Hippocampal formation (tissue), 2 donors: ENCODE data around the gene APRT.

Experiments used
- DNase-seq, 2 donors: peaks; one replicate each; lab custom pipeline; 2025; lab: John Stamatoyannopoulos, UW

Gene APRT

GRCh38 chr16:88822281-88823040 is 10.7 kb upstream of the APRT start:
- DNase-seq: no peak

DNA sequence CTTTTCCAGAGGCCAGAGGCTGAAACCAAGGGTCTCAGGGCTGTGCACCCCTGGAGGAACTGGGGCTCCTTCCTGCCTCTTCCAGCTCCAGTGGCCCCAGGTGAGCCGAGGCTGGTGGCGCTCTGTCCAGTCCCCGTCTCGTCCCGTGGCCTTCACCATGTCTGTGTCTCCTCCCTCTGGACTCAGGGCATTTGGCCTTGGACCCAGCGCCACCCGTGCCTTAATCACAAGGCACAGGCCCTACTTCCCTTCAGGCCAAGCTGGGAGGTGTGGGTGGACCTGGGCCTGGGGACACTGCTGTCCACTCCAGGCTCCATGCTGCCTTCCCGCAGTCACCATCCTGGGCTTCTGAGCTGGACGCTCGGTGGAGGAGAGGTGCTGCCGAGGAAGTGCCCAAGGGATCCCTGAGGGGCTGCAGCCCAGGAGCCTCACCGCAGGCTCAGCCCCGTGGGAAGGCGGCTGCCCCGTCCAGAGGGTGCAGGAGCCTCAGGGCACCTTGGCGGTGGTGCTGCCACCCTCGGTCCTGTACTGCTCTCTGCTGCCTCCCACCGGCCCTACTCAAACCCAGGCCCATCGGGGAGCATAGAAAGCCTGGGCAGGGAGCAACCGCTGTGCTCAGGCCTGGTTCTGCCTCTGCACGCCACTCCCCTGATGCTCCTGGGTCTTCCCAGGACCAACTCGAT is 9.6 kb upstream of the APRT start:
- DNase-seq: no peak

- DNase-seq: no peak
Observed at GRCh38 chr16:88820385-88821025, 8.8 kb upstream of the APRT start.

DNA sequence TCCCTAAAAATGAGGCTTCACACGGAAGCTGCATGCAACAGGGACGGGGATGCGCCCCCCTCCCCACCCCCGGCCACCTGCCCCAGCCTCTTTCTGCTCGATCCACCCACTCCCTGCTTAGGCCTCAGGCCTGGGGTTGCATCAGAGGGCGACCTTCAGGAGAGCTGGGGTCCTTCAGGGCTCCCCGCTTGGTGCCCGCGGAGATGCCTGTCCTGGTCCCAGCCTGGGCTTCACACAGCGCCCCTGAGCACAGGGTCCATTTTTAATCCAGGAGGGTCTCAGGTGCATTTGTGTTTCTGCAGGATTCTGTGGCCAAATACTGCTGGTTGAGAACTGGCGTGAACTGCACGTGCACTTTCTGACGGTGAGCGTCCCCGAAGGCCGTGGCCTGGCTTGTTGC is 7.4 kb upstream of the APRT start:
- DNase-seq: no peak

DNA sequence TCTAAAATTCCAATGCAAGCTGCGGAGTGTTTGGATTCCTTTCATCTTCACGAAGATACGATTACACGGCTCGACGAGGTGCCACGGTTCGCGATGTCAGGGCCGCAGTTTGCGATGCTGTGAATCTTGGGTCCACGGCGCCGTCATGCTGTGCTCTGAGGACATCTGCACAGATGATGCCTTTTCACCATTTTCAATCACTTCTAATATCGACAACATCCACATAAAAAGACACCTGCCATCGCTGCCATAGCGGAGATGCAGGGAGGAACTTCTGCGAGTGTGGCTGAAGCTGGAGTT is 6.8 kb upstream of the APRT start:
- no peak for DNase-seq

DNA sequence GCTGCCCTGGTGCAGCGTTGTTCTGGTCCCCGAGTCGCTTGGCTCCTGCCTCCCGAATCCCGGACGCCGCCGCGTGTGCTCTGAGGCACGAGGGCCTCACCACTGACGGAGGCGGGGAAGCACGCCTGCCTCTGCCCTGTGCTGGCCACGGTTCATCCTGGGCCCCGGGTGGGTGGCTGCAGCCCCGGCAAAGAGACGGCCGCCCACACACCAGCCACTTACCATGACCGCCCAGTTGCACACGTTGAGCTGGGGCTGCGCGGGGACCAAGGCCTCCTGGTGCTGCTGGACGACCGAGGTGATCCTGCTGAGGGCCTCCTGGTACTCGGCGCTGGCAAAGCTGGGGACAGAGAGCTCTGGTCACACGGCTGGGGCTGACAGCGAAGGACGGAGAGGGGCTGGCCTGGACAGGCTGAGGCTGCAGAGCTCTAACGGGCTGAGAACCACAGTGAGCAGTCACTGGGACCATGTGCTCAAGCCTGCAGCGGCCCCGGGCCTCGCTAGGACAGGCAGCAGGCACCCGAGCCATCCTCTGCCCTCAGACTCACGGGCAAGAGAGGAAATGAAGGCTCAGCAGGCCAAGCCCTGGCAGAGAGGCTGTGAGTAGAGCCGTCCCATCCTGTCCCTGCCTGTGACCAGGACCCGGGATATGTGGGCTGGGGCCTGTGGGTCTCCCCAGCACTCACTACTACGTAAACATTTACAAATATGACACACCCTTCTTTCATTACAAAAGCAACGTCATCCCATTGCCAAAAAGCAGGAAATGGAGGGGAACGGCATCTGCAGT is 6.3 kb upstream of the APRT start:
- no peak for DNase-seq

- no peak for DNase-seq
Observed at GRCh38 chr16:88816736-88817535, 5.2 kb upstream of the APRT start.

DNA sequence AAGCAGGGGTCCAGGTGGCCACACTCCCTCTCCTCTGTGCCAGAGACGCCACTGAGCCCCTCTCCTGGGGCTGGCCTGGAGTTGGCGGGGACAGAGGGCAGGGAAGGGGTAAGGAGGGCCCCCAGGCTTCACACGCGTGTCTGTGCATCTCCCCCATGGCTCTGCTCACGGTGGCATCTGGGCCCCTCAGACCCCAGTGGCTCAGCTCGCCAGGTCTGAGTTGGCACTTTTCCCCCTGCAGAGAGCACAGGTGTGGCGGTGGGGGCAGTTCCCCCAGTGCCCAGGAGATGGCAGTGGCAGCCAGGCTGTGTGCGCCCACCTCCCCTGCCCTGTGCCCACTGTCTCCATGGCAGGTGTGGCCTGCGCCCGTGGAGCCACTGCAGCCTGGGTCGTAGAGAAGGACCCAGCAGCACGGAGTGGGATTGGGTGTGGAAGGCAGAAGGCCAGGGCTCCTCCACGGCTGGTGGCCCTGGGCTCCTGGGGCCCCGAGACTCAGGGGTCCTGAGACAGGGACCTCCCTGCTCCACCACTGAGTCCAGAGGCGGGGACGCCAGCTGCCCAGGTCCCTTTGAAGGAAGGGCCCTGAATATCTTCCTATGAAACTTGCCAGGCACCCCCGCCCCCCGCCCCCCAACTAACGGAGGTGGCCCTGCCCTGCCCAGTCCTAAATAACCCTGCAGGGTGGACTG is 4.3 kb upstream of the APRT start:
- DNase-seq: no peak

DNA sequence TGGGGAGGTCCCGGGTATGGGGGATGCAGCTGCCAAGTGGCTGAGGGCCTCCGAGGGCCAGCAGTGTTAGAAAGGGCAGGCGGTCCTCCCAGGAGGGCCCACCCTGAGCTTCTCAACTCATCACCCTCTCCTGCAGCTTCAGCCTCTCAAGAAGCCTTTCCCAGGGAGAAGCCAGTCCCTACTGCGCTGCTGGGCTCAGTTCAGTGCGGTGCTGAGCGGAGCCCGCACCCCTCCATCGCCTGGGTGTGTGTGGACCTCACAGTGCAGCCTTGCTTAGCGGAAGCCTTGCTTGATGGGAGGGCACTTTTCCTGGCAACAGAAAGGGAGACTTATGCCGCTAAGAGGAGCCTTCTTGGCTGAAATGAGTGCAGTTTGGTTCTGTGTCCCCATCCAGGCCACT is 3.5 kb upstream of the APRT start:
- DNase-seq: no peak

GRCh38 chr16:88814144-88814502 is 2.4 kb upstream of the APRT start:
- no peak for DNase-seq

GRCh38 chr16:88813269-88814143 is 1.8 kb upstream of the APRT start:
- DNase-seq: no peak

DNA sequence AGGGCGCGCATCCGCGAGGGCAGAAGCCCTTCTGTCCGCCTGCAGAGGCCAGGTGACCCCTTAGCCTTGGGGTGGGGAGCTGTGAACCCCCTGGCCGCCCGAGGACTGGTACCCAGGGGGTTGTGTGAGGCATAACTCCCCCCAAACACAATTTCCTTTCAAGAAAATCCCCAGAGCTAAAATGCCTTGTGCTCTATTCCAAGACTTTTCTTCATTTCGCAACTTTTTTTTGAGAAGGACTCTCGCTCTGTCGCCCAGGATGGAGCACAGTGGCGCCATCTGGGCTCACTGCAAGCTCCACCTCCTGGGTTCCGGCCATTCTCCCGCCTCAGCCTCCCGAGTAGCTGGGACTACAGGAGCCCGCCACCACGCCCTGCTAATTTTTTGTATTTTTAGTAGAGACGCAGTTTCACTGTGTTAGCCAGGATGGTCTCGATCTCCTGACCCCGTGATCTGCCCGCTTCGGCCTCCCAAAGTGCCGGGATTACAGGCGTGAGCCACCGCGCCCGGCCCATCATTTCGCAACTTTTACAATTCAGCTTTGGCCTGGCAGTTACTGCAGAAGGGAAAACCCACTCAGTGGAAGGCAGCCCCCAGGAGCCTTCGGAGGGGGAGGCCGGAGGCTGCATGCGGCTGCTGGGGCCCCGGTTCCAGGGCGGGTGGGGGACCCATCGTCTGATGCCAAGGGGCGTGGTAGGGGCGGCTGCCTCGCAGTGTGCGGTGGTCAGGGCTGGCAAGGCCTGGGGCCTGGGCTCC is 963 bp upstream of the APRT start:
- no peak for DNase-seq

DNA sequence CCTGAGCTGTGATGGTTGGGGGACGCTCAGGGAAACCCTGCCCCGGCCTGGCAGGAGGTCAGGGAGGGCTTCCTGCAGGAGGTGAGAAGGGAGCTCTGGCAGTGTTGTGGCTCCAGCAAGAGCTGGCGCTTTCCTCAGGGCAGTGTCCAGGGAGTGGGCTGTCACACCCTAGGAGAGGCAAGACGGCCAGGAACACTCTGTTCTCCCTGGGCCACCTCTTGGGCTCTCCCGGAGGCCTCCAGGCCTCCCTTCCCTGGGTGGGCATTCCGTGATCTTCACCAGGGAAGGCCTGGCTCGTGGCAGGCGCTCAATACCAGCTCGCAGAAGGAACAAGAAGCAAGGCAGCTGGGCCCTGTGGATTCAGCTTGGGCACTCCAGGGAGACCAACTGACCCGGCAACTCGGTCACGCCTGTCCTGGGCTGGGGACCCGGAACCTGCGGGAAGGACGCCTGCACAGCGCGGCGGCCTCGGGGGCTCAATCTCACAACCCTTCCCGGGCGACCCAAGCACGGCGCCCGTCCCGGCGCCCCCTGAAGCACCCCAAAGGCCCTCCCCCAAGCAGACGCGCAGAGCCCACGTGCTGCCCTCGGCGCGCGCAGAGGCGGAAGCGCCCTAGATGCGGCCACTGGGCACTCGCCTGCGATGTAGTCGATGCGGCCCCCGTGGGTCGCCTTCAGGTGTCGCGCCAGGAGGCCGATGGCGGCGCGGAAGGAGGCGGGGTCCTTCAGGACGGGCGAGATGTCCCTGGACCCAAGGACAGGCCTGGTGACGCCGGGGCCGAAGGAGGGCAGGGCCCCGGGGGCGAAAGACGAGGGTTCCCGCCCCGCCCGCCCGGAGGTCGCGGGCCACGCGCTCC is 588 bp downstream of the APRT start:
- peak; percentile 51 to 76 for DNase-seq

- no peak for DNase-seq
Observed at GRCh38 chr16:88810166-88810911, 1.4 kb downstream of the APRT start.

GRCh38 chr16:88809676-88810165 is 2.0 kb downstream of the APRT start:
- no peak for DNase-seq

GRCh38 chr16:88809068-88809675 is 2.6 kb downstream of the APRT start:
- DNase-seq: no peak
